NCI-H128 (cell line): ENCODE data around the gene NTM.

ENCODE experiments used
- DNase-seq: peaks from one replicate; lab custom pipeline; 2025; ENCODE audit not compliant: unreplicated experiment; lab: John Stamatoyannopoulos, UW

Gene NTM

GRCh38 chr11:132168344-132168981 lies 798.0 kb downstream of the NTM start:
- DNase-seq: no peak

GRCh38 chr11:132171031-132171430 lies 800.6 kb downstream of the NTM start:
- no peak for DNase-seq

GRCh38 chr11:132174362-132175255 lies 804.2 kb downstream of the NTM start:
- DNase-seq: no peak

GRCh38 chr11:132177106-132177505 lies 806.7 kb downstream of the NTM start:
- DNase-seq: no peak

GRCh38 chr11:132184079-132184478 lies 813.7 kb downstream of the NTM start:
- DNase-seq: no peak

GRCh38 chr11:132185726-132186592 lies 815.5 kb downstream of the NTM start:
- DNase-seq: no peak

- no peak for DNase-seq
Observed at GRCh38 chr11:132186699-132187098, 816.3 kb downstream of the NTM start.

- no peak for DNase-seq
Observed at GRCh38 chr11:132187386-132187785, 817.0 kb downstream of the NTM start.

- DNase-seq: no peak
Observed at GRCh38 chr11:132187814-132188213, 817.4 kb downstream of the NTM start.

GRCh38 chr11:132196928-132197327 lies 826.5 kb downstream of the NTM start:
- DNase-seq: no peak

- peak; percentile 7 for DNase-seq
Observed at GRCh38 chr11:132200353-132200936, 830.0 kb downstream of the NTM start.

- DNase-seq: no peak
Observed at GRCh38 chr11:132202621-132203020, 832.2 kb downstream of the NTM start.

- DNase-seq: no peak
Observed at GRCh38 chr11:132205006-132205405, 834.6 kb downstream of the NTM start.

GRCh38 chr11:132205496-132205895 lies 835.1 kb downstream of the NTM start:
- no peak for DNase-seq

GRCh38 chr11:132206993-132207392 lies 836.6 kb downstream of the NTM start:
- no peak for DNase-seq

- DNase-seq: no peak
Observed at GRCh38 chr11:132208477-132209055, 838.2 kb downstream of the NTM start.

- no peak for DNase-seq
Observed at GRCh38 chr11:132211479-132211878, 841.1 kb downstream of the NTM start.

- no peak for DNase-seq
Observed at GRCh38 chr11:132217856-132218255, 847.4 kb downstream of the NTM start.

GRCh38 chr11:132220474-132220873 lies 850.1 kb downstream of the NTM start:
- no peak for DNase-seq

- no peak for DNase-seq
Observed at GRCh38 chr11:132222345-132222744, 851.9 kb downstream of the NTM start.

- no peak for DNase-seq
Observed at GRCh38 chr11:132226522-132226921, 856.1 kb downstream of the NTM start.
